IMR-90 (cell line): ENCODE results near the gene LMBR1L. TPM values are rescaled to one million over a fixed set of nuclear protein-coding genes. Genes with fewer than 3 reads are reported as not detected.

ENCODE experiments used
- ATAC-seq: fragments of 200-7000 bp; cut with Tn5 transposase; 2 replicates; pipeline ENCODE4 v1.9.1; 2020; ENCODE audit warnings: low read depth, mild to moderate bottlenecking, moderate library complexity
- BruUV-seq: library from RNA; stranded (reverse); fragments of 400-500 nt; replicated peaks from 2 replicates; lab custom pipeline; 2021; lab: Mats Ljungman, UMichigan
- CTCF ChIA-PET: fragments of 300-600 bp; formaldehyde crosslinking; extraction: SDS; loops from one replicate; lab custom pipeline; 2021; ENCODE audit warnings: antibody characterized with exemption; lab: Yijun Ruan, JAX
- POLR2A ChIA-PET: fragments of 300-600 bp; sonication (Branson Sonifier 250); formaldehyde crosslinking; loops from one replicate; lab custom pipeline; 2022; ENCODE audit warnings: antibody characterized with exemption; ENCODE audit not compliant: unreplicated experiment; lab: Charles Lee
- DNase-seq: peaks from one replicate; pipeline ENCODE4 v3.0.0; 2013
- H2AFZ ChIP-seq: replicated peaks from 2 replicates; pipeline ENCODE3; 2013; ENCODE audit warnings: low read length, mild to moderate bottlenecking; ENCODE audit not compliant: poor library complexity
- H2AK5ac ChIP-seq: 2 replicates; pipeline ENCODE4 v1.6.1; 2013; ENCODE audit warnings: low read depth, low read length, inconsistent platforms
- H2AK9ac ChIP-seq: replicated peaks from 2 replicates; pipeline ENCODE3; 2013; ENCODE audit warnings: mild to moderate bottlenecking, low read depth, low read length, moderate library complexity; ENCODE audit not compliant: poor library complexity
- H2BK120ac ChIP-seq: 2 replicates; pipeline ENCODE4 v1.6.1; 2013; ENCODE audit warnings: low read depth, low read length, inconsistent platforms
- H2BK15ac ChIP-seq: 3 replicates; pipeline ENCODE4 v1.6.1; 2013; ENCODE audit warnings: low read depth, low read length, inconsistent platforms
- H2BK20ac ChIP-seq: 2 replicates; pipeline ENCODE4 v1.6.1; 2013; ENCODE audit warnings: low read depth, mild to moderate bottlenecking, inconsistent platforms, low read length, moderate library complexity
- H2BK5ac ChIP-seq: 2 replicates; pipeline ENCODE4 v1.6.1; 2013; ENCODE audit warnings: mild to moderate bottlenecking, low read depth, low read length, inconsistent platforms; ENCODE audit not compliant: poor library complexity, severe bottlenecking
- H3K14ac ChIP-seq: replicated peaks from 2 replicates; pipeline ENCODE4 v1.6.1; 2013; ENCODE audit warnings: low read depth, low read length, inconsistent platforms
- H3K18ac ChIP-seq: 2 replicates; pipeline ENCODE4 v1.6.1; 2013; ENCODE audit warnings: low read depth, low read length, control low read depth
- H3K23ac ChIP-seq: 2 replicates; pipeline ENCODE4 v1.6.1; 2013; ENCODE audit warnings: low read depth, low read length, inconsistent platforms
- H3K27ac ChIP-seq: 2 replicates; pipeline ENCODE4 v1.5.1; 2013; ENCODE audit warnings: mild to moderate bottlenecking, control low read depth, low read length; ENCODE audit not compliant: insufficient read depth
- H3K27me3 ChIP-seq: 2 replicates; pipeline ENCODE4 v1.6.1; 2013; ENCODE audit warnings: low read length; ENCODE audit not compliant: control insufficient read depth, insufficient read depth
- H3K36me3 ChIP-seq: 2 replicates; pipeline ENCODE4 v1.6.1; 2013; ENCODE audit warnings: low read length, mixed read lengths; ENCODE audit not compliant: control insufficient read depth, insufficient read depth
- H3K4ac ChIP-seq: 2 replicates; pipeline ENCODE4 v1.6.1; 2013; ENCODE audit warnings: low read depth, low read length, inconsistent platforms
- H3K4me1 ChIP-seq: 2 replicates; pipeline ENCODE4 v1.6.1; 2013; ENCODE audit warnings: low read length, mixed read lengths; ENCODE audit not compliant: control insufficient read depth, insufficient read depth
- H3K4me2 ChIP-seq: 2 replicates; pipeline ENCODE4 v1.6.1; 2013; ENCODE audit warnings: low read depth, mild to moderate bottlenecking, control low read depth, low read length, moderate library complexity
- H3K4me3 ChIP-seq: 2 replicates; pipeline ENCODE4 v1.5.1; 2013; ENCODE audit warnings: low read depth, mild to moderate bottlenecking, control low read depth, low read length, moderate library complexity; ENCODE audit not compliant: insufficient read depth
- H3K56ac ChIP-seq: 2 replicates; pipeline ENCODE4 v1.6.1; 2013; ENCODE audit warnings: low read length, inconsistent platforms; ENCODE audit not compliant: insufficient read depth; ENCODE audit errors: extremely low read depth
- H3K79me1 ChIP-seq, 2 experiments: 2 replicates each; pipeline ENCODE4 v1.6.1; 2013; ENCODE audit warnings: low read length in 2 of 2, inconsistent platforms in 1 of 2, low read depth in 1 of 2
- H3K9ac ChIP-seq: 2 replicates; pipeline ENCODE4 v1.6.1; 2013; ENCODE audit warnings: low read depth, low read length, control low read depth
- H3K9me1 ChIP-seq: 2 replicates; pipeline ENCODE4 v1.6.1; 2013; ENCODE audit warnings: low read length, inconsistent platforms; ENCODE audit not compliant: insufficient read depth
- H3K9me3 ChIP-seq: 2 replicates; pipeline ENCODE4 v1.6.1; 2013; ENCODE audit warnings: low read length; ENCODE audit not compliant: control insufficient read depth, insufficient read depth
- H4K20me1 ChIP-seq: 2 replicates; pipeline ENCODE4 v1.6.1; 2013; ENCODE audit warnings: low read length, inconsistent platforms; ENCODE audit not compliant: insufficient read depth
- H4K5ac ChIP-seq: 2 replicates; pipeline ENCODE4 v1.6.1; 2013; ENCODE audit warnings: mild to moderate bottlenecking, low read depth, low read length, control low read depth
- H4K8ac ChIP-seq, 2 experiments: 2 replicates each; pipeline ENCODE4 v1.6.1; 2013; ENCODE audit warnings: low read depth in 2 of 2, low read length in 2 of 2, control low read depth in 1 of 2, inconsistent platforms in 1 of 2
- H4K91ac ChIP-seq: 2 replicates; pipeline ENCODE4 v1.6.1; 2013; ENCODE audit warnings: low read depth, low read length, inconsistent platforms; ENCODE audit not compliant: insufficient read depth
- FOS ChIP-seq: fragments of 150-350 bp; IDR thresholded peaks from 2 replicates; pipeline ENCODE4 v1.6.1; 2016; ENCODE audit warnings: low read depth, low read length
- MAFK ChIP-seq: IDR thresholded peaks from 2 replicates; pipeline ENCODE4 v1.6.1; 2012; ENCODE audit warnings: low read depth, low read length, improper control_type of control experiment
- POLR2A ChIP-seq: IDR thresholded peaks from 2 replicates; pipeline ENCODE4 v1.6.1; 2012; ENCODE audit warnings: mild to moderate bottlenecking, low read depth, low read length
- RFX5 ChIP-seq: IDR thresholded peaks from 2 replicates; pipeline ENCODE4 v1.8.0; 2012; ENCODE audit warnings: low read depth, mild to moderate bottlenecking, low read length, moderate library complexity
- WGBS, 2 experiments: methylation state at CpG; one replicate each; pipeline versions ENCODE4 v1.1.5 to v1.1.7; 2013; ENCODE audit warnings: missing lambda C conversion rate in 2 of 2; ENCODE audit not compliant: insufficient read length in 1 of 2; ENCODE audit errors: extremely low coverage in 2 of 2; 5-methylcytosine and 5-hydroxymethylcytosine counted together
- dilution Hi-C: fragments of 300-500 bp; cut with HindIII; formaldehyde crosslinking; loops from one replicate; pipeline ENCODE4 v1.14.3; 2018; ENCODE audit warnings: low sequenced_read_pairs; ENCODE audit not compliant: unreplicated experiment
- in situ Hi-C: fragments of 300-500 bp; cut with MboI; formaldehyde crosslinking; loops from 3 replicates; pipeline ENCODE4 v1.14.3; 2019; ENCODE audit warnings: low sequenced_read_pairs, inconsistent platforms, mixed read lengths
- intact Hi-C: fragments of 100-400 bp; cut with micrococcal nuclease; formaldehyde crosslinking; loops from 2 replicates; pipeline ENCODE4 v1.10.0; 2022
- polyA plus RNA-seq, 3 experiments: library from polyadenylated mRNA; depleted of rRNA; stranded (reverse); fragments of >200 nt; gene quantifications; 2 replicates each; pipeline ENCODE4 v1.2.3, GENCODE V29; 2012; ENCODE audit warnings: low replicate concordance in 1 of 3
- total RNA-seq: library from RNA; depleted of rRNA; stranded (reverse); fragments of >200 nt; gene quantifications from 2 replicates; pipeline ENCODE4 v1.2.3, GENCODE V29; 2012
- TF ChIP-seq, protein P1 (sequence below): fragments of 150-350 bp; IDR thresholded peaks from 2 replicates; pipeline ENCODE4 v1.6.1; 2016; ENCODE audit warnings: low read depth, mild to moderate bottlenecking, low read length, moderate library complexity, borderline replicate concordance

The LMBR1L gene
- total and polyA plus RNA-seq, 2 of the 4 experiments (the other 2 are of a cell fraction) = 33.0 to 44.6 TPM

DNA sequence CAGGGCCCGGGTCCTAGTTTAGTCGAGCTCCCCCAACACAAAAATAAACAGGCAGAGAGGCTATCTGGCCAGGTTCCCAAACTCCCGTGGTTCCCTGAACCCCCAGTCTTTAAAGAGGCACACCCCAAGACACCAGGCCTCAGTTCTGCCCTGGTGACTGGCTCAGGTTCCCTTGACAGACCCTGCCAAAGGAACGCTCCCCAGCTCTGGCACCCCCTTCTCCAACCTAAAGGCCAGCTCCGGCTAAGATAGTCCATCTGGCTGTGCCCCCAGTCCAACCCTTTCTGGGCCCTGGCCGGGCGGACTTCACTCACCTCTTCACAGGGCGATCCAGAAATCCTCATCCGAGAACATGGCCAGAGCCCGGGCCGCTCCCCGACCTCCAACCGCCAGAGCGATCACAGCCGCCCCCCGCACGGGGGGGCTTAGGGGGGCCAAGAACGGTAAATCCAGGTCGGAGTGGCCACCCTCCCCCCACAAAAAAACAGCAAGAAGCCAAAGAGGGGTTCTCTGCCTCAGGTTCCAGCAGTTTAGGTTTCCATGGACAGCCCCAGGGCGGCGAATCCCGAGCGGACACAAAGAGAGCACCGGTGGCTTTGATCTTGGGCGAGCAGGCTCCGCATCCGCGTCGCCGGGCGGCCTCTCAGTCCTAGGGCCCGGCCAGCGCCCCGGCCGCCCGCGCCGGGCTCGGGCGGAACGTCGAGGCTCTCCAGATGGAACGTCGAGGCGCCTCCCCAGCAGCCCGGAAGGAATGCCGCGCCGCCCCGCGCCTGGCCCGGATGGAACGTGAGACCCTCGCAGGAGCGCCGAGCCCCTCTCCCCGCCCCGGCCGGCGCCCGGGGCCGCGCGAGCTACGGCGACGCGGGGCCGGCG lies 51.1 kb downstream of the LMBR1L start:
- peak overlapping the region; percentile 97 for H3K4me2 ChIP-seq
- ChIA-PET POLR2A (interaction anchor here (1.1 kb wide), 1 partner anchor 71 kb away, joined by 4 read pairs; the partner anchor contains the start of gene TUBA1B), CTCF (no interaction called here)
- 4% methylated on average over 16 of the region's 70 CpGs; no CpG with 5 or more reads in 1 of the 2 experiments for WGBS, 2 experiments
- intact Hi-C loops = no loop called here
- peaks cover 24% of the 10 kb centered on the region for H3K9me1 ChIP-seq
- H3K56ac ChIP-seq = peak overlapping the region; percentile 81
- H4K5ac ChIP-seq = 0 out of 2 replicates have a peak overlapping the region, but pooled peaks have one; percentile 7
- ATAC-seq = peak; percentile 2
- peak overlapping the region; percentile 83 for H2AK5ac ChIP-seq
- H4K20me1 ChIP-seq = peaks cover 49% of the 10 kb centered on the region
- in situ Hi-C loops = loop anchor here (5.0 kb wide), 1 partner anchor 178 kb away; no protein-coding TSS in a partner anchor
- H2BK20ac ChIP-seq = no peak overlapping the region
- H4K8ac ChIP-seq = peak overlapping the region in 1 of 2 experiments; percentile 96; a peak in 3 of 4 replicates
- no peaks in the 10 kb centered on the region for H3K27me3 ChIP-seq
- BruUV-seq = no TSS peak
- peaks cover 6% of the 10 kb centered on the region for H3K36me3 ChIP-seq
- peaks cover 7% of the 10 kb centered on the region for H3K4me1 ChIP-seq
- no peak overlapping the region for H2BK120ac ChIP-seq
- peak overlapping the region; percentile 100 for H2AFZ ChIP-seq
- peak overlapping the region; percentile 77 for H4K91ac ChIP-seq
- peaks cover 15 to 59% of the 10 kb centered on the region in 2 experiments; a peak in 3 of 4 replicates for H3K79me1 ChIP-seq
- TF ChIP-seq FOS (no peak), RFX5 (no peak), POLR2A (no peak), MAFK (no peak)
- TF ChIP-seq, protein P1, sequence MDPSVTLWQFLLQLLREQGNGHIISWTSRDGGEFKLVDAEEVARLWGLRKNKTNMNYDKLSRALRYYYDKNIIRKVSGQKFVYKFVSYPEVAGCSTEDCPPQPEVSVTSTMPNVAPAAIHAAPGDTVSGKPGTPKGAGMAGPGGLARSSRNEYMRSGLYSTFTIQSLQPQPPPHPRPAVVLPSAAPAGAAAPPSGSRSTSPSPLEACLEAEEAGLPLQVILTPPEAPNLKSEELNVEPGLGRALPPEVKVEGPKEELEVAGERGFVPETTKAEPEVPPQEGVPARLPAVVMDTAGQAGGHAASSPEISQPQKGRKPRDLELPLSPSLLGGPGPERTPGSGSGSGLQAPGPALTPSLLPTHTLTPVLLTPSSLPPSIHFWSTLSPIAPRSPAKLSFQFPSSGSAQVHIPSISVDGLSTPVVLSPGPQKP = no peak
- H3K18ac ChIP-seq = no peak overlapping the region
- H3K14ac ChIP-seq = peak overlapping the region; percentile 99
- H3K27ac ChIP-seq = peak overlapping the region; percentile 98
- H2BK5ac ChIP-seq = peak overlapping the region; percentile 98
- H3K9me3 ChIP-seq = no peaks in the 10 kb centered on the region
- H3K9ac ChIP-seq = peak overlapping the region; percentile 94
- H3K23ac ChIP-seq = peak overlapping the region; percentile 81
- no peak for DNase-seq
- H3K4ac ChIP-seq = peak overlapping the region; percentile 94
- H2BK15ac ChIP-seq = no peak overlapping the region
- dilution Hi-C loops = no loop called here
- H2AK9ac ChIP-seq = peak overlapping the region; percentile 98
- H3K4me3 ChIP-seq = peak overlapping the region; percentile 81
